AG04449 (cell line): Measurements from ENCODE around the gene EP300.

Source experiments
- CTCF ChIA-PET: fragments of 350-600 bp; formaldehyde crosslinking; extraction: SDS; loops from one replicate; lab custom pipeline; 2021; ENCODE audit warnings: antibody characterized with exemption; lab: Yijun Ruan, JAX
- POLR2A ChIA-PET: fragments of 400-600, 350-600 bp; formaldehyde crosslinking; extraction: SDS; loops from one replicate; lab custom pipeline; 2020; ENCODE audit warnings: antibody characterized with exemption, inconsistent platforms; lab: Yijun Ruan, JAX
- DNase-seq: peaks from one replicate; pipeline ENCODE4 v3.0.0-alpha.2; 2010; ENCODE audit warnings: low read depth, low spot score
- H3K4me3 ChIP-seq: 2 replicates; pipeline ENCODE4 v1.5.1; 2011; ENCODE audit warnings: low read depth, mild to moderate bottlenecking, control low read depth, low read length
- TF ChIP-seq, protein P1 (sequence below): IDR thresholded peaks from one replicate; pipeline ENCODE4 v1.5.1; 2011; ENCODE audit warnings: mild to moderate bottlenecking, moderate library complexity, low read length, control low read depth, inconsistent platforms; ENCODE audit not compliant: insufficient read depth; ENCODE audit errors: missing control alignments

Gene EP300

DNA sequence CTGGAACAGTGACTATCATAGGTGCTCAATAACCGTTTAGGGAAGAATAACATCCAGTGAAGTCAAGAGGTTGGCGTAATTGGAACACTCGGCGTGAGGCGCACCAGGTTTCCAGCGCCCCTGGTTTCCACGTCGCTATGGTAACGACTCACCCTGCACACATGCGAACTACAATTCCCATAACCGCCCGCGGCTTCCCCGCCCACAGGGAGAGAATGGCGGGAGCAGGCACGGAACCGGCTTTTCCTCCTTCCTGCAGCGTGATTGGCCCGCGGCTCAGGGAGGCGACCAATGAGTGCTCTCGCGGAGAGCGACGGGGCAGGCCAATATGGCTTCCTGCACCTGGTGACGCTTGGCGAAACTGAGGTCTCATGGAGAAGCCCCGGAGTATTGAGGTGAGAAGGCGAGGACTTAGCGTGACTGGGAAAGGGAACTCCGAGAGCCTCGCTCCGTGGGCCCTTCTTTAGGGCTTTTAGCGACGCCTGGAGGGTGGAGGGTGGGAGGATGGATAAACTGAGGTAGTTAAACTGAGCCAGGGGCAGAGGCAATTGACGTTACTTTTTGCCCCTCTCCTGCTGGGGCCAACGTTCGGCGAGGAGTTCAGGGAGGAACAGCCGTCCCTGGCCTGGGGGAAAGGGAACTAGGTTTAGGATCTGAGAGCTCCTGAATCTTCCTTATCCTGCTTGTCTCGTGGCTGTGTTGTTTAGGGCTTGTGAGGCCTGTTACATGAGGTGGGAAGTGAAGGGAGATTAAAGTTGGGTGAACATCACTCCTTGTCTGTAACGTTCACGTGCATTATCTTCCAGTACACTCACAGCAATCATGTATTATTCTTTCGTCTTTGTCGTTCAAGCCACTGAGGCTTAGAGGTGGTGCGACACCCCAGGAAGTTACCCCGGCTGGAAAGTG lies 112.9 kb downstream of the EP300 start, which contains the start of gene L3MBTL2:
TSS of gene L3MBTL2 (plus strand) at position 321 of the 909 bp plus-strand sequence. CDS start at position 372, 51 bp downstream.
- ChIA-PET CTCF (no interaction called here), POLR2A (no interaction called here)
- peak; percentile 45 for DNase-seq
- TF ChIP-seq, protein P1, sequence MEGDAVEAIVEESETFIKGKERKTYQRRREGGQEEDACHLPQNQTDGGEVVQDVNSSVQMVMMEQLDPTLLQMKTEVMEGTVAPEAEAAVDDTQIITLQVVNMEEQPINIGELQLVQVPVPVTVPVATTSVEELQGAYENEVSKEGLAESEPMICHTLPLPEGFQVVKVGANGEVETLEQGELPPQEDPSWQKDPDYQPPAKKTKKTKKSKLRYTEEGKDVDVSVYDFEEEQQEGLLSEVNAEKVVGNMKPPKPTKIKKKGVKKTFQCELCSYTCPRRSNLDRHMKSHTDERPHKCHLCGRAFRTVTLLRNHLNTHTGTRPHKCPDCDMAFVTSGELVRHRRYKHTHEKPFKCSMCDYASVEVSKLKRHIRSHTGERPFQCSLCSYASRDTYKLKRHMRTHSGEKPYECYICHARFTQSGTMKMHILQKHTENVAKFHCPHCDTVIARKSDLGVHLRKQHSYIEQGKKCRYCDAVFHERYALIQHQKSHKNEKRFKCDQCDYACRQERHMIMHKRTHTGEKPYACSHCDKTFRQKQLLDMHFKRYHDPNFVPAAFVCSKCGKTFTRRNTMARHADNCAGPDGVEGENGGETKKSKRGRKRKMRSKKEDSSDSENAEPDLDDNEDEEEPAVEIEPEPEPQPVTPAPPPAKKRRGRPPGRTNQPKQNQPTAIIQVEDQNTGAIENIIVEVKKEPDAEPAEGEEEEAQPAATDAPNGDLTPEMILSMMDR, result no peak
- H3K4me3 ChIP-seq, result peak within 1 kb of the TSS; percentile 86

DNA sequence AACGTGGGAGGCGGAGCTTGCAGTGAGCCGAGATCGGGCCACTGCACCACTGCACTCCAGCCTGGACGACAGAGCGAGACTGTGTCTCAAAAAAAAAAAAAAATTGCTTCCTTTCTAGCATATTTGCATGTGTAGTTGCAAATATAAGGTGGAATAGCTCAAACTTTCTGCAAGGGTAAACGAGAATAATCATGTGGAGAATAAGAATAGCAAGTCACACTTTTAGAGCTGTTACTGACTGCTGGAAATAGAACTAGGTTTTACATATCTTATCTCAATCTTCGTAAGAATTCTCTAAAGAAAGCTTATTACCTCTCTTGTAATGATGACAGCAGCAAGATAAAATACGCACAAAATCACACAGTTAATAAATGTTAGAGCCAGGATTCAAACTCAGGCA lies 114.3 kb downstream of the EP300 start:
- CTCF ChIA-PET, result interaction anchor here (1.1 kb wide), 1 partner anchor 196 kb away, joined by 3 read pairs; no protein-coding TSS in a partner anchor
- TF ChIP-seq, protein P1, result no peak
- no peak for DNase-seq
- POLR2A ChIA-PET, result no interaction called here
- H3K4me3 ChIP-seq, result no peak overlapping the region

DNA sequence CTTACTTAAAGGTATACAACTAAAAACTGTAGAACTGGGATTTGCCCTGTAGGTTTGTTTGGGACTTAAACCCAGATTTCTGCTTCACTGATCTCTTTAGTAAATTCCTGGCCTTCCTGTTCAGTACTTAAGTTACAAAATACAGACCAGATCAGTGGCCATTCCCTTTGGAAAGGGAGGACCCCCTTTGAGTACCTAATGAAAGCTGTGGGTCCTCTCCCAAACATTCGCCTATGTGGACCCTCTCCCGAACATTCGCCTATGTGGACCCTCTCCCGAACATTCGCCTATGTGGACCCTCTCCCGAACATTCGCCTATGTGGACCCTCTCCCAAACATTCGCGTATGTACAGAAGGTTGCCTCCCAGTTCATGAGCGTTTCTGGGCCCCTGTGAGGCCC lies 123.0 kb downstream of the EP300 start:
- POLR2A ChIA-PET, result no interaction called here
- no peak overlapping the region for H3K4me3 ChIP-seq
- CTCF ChIA-PET, result interaction anchor here (0.8 kb wide), 1 partner anchor 293 kb away, joined by 4 read pairs; no protein-coding TSS in a partner anchor
- no peak for DNase-seq
- TF ChIP-seq, protein P1, result no peak

DNA sequence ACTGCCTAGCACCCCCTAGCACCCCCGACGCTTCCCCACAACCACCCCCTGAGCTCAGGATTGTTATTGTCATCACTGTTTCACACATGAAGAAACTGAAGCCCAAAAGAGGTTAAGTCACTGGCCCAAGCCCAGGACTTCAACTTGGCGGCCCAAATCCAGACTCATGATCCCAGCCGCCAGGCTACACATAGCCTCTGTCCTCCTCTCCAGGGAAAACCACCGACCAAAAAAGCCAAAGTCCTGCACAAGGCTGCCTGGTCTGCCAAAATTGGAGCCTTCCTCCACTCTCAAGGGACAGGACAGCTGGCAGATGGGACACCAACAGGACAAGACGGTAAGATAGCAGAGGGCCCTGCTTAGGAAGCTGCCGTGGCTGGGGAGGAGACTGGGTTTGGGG lies 123.5 kb downstream of the EP300 start:
- DNase-seq, result no peak
- TF ChIP-seq, protein P1, result no peak
- ChIA-PET POLR2A (interaction anchor here (0.7 kb wide), 1 partner anchor 8 kb away, joined by 3 read pairs; no protein-coding TSS in a partner anchor), CTCF (no interaction called here)
- H3K4me3 ChIP-seq, result no peak overlapping the region

DNA sequence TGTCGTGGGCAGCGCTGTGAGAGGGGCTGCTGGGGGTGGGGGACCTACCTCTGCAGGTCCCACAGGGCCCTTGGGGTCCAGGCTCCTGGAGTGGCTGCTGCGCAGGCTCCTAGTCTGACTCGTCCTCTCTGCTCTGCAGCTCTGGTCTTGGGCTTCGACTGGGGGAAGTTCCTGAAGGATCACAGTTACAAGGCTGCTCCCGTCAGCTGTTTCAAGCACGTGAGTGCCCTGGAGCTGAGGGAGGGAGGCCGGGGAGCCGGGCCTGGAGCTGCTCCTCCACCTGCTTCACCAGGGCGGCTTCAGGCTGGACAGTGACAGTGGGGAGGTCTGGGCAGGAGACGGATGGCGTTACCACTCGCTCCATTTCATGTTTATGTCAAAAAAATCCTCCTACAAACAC lies 124.6 kb downstream of the EP300 start:
- POLR2A ChIA-PET, result no interaction called here
- TF ChIP-seq, protein P1, result no peak
- CTCF ChIA-PET, result interaction anchor here (1.3 to 1.7 kb wide), 2 partner anchors 9 to 294 kb away, joined by 4 read pairs; no protein-coding TSS in a partner anchor
- no peak for DNase-seq
- no peak overlapping the region for H3K4me3 ChIP-seq

DNA sequence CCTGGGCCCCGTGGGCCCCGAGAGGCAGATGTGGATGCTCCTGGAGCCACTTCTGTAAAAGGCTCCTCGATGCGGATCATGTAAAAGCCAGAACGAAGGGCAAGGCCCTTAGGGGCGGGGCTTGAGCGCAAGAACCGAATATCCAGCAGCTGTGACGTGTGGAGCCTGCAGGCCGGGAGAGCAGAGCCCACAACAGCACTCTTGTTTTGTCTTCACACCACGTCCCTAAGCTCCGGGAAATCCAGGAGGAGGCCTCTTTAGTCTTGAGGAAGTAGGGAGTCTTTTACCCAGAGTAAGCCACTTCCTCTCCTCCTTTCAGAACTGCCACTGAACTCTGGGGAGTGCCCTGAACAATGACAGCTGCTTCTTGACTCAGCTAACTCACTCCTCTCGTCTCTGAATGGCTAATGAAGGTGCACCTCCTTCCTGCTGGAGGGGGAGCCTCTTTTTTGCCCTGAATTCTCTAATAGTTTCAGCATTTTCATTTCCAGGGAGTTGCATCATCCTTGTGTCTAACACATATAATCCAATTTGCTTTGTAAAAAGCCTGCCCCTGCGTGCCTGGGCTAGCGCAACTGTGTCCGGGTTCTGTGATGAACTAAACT lies 125.3 kb downstream of the EP300 start:
- POLR2A ChIA-PET, result no interaction called here
- TF ChIP-seq, protein P1, result no peak
- CTCF ChIA-PET, result interaction anchor here (1.3 to 1.7 kb wide), 2 partner anchors 10 to 294 kb away, joined by 4 read pairs; no protein-coding TSS in a partner anchor
- no peak overlapping the region for H3K4me3 ChIP-seq
- peak; percentile 51 for DNase-seq
